Effector memory CD8-positive, alpha-beta T cell (primary cell): ENCODE data around the gene PRX.
"Not testable (repeated sequence)": the region's sequence is repeated elsewhere in the genome, so short reads cannot be mapped to it uniquely, and the experiment has no call there.

Experiments used
- ATAC-seq: fragments of 150-1000 bp; cut with Tn5 transposase; replicated peaks from 2 replicates; pipeline ENCODE4 v1.10.0; 2021; ENCODE audit warnings: mild to moderate bottlenecking, moderate library complexity
- DNase-seq, 3 experiments: peaks; one replicate each; pipeline ENCODE4 v3.0.0; 2021
- H3K27ac Mint-ChIP-seq, 2 donors: one replicate each; pipeline ENCODE4 v1.8.0; 2022; ENCODE audit warnings: mild to moderate bottlenecking in 2 of 2, mixed read lengths in 2 of 2, moderate library complexity in 2 of 2
- H3K27me3 Mint-ChIP-seq, 2 donors: one replicate each; pipeline ENCODE4 v1.8.0; 2022; ENCODE audit warnings: mixed read lengths in 2 of 2
- H3K36me3 Mint-ChIP-seq: one replicate; pipeline ENCODE4 v1.8.0; 2022; ENCODE audit warnings: mild to moderate bottlenecking, moderate library complexity, mixed read lengths; ENCODE audit not compliant: insufficient read depth
- H3K4me1 Mint-ChIP-seq, 2 donors: one replicate each; pipeline ENCODE4 v1.8.0; 2022; ENCODE audit warnings: low read depth in 2 of 2, mixed read lengths in 2 of 2
- H3K4me3 Mint-ChIP-seq, 2 donors: one replicate each; pipeline ENCODE4 v1.8.0; 2022; ENCODE audit warnings: mild to moderate bottlenecking in 2 of 2, mixed read lengths in 2 of 2, moderate library complexity in 2 of 2
- H3K9me3 Mint-ChIP-seq, 2 donors: one replicate each; pipeline ENCODE4 v1.8.0; 2022; ENCODE audit warnings: mixed read lengths in 2 of 2
- total RNA-seq, 9 experiments: gene quantifications; one replicate each; lab custom pipeline; 2026; lab: John Stamatoyannopoulos, UW

PRX gene
- 2.1 to 13.1 (median 3.1) reads per million in 9 experiments for total RNA-seq

- H3K4me3 Mint-ChIP-seq: peak within 1 kb of the TSS in 1 of 2 donors; percentile 7
- peak within 1 kb of the TSS in 1 of 2 donors; percentile 23 for H3K27ac Mint-ChIP-seq
- peaks cover 10 to 13% of the 10 kb centered on the region in 2 donors for H3K4me1 Mint-ChIP-seq
- H3K36me3 Mint-ChIP-seq: peaks cover 3% of the 10 kb centered on the region
- ATAC-seq: peak; percentile 17
- H3K27me3 Mint-ChIP-seq: peaks cover 0 to 12% of the 10 kb centered on the region in 2 donors
- no peak for DNase-seq
- no peaks in the 10 kb centered on the region for H3K9me3 Mint-ChIP-seq
Observed at GRCh38 chr19:40413291-40413845, at the start of gene PRX. Gene PRX (minus strand): TSS chr19:40413378. CDS start chr19:40407932, 5,446 bp downstream.

DNA sequence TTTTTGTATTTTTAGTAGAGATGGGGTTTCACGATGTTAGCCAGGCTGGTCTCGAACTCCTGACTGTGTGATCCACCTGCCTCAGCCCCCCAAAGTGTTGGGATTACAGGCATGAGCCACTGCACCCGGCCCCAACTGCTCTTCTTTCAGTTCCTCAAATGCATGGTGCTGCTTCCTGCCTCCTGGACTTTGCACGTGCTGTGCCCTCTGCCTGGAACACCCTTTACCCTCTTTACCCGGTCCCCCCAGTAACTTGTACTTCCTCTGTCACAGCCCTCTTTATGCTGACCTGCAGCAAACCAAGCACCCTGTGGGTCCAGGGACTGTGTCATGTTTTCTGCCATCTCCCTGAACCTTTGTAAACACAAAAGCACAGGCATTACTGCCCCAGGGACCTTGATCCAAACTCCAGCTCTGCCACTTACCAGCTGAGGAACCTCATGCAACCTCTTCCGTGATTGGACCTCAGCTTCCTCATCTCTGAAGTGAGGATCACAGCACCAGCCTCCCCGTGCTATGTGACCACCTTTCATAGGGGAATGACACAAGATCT lies 48.6 kb upstream of the PRX start:
- no peaks in the 10 kb centered on the region for H3K9me3 Mint-ChIP-seq
- DNase-seq (no peak), ATAC-seq (no peak)
- no peak overlapping the region for H3K27ac Mint-ChIP-seq
- H3K27me3 Mint-ChIP-seq: peaks cover 6 to 8% of the 10 kb centered on the region in 2 donors
- no peak overlapping the region for H3K4me3 Mint-ChIP-seq
- H3K4me1 Mint-ChIP-seq: peaks cover 20 to 23% of the 10 kb centered on the region in 2 donors
- H3K36me3 Mint-ChIP-seq: peaks cover 26% of the 10 kb centered on the region

DNA sequence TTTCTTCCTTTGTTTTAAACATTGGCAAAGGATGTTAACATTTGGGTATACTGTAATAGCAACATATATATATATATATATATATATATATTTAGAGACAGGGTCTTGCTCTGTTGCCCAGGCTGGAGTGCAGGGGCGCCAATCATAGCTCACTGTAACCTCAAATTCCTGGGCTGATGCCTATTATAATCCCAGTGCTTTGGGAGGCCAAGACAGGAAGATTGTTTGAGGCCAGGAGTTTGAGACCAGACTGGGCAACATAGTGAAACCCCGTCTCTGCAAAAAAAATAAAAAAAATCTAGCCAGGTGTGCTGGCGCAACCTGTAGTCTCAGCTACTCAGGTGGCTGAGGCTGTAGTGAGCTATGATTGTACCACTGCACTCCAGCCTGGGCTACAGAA lies 47.0 kb upstream of the PRX start:
- Mint-ChIP-seq H3K9me3 (no peaks in the 10 kb centered on the region), H3K27ac (no peak overlapping the region), H3K4me3 (no peak overlapping the region), H3K27me3 (no peaks in the 10 kb centered on the region), H3K4me1 (peaks cover 9 to 10% of the 10 kb centered on the region in 2 donors), H3K36me3 (peaks cover 10% of the 10 kb centered on the region)
- DNase-seq (no peak), ATAC-seq (no peak)

- DNase-seq: no peak
Observed at GRCh38 chr19:40458597-40458974, 45.4 kb upstream of the PRX start.

DNA sequence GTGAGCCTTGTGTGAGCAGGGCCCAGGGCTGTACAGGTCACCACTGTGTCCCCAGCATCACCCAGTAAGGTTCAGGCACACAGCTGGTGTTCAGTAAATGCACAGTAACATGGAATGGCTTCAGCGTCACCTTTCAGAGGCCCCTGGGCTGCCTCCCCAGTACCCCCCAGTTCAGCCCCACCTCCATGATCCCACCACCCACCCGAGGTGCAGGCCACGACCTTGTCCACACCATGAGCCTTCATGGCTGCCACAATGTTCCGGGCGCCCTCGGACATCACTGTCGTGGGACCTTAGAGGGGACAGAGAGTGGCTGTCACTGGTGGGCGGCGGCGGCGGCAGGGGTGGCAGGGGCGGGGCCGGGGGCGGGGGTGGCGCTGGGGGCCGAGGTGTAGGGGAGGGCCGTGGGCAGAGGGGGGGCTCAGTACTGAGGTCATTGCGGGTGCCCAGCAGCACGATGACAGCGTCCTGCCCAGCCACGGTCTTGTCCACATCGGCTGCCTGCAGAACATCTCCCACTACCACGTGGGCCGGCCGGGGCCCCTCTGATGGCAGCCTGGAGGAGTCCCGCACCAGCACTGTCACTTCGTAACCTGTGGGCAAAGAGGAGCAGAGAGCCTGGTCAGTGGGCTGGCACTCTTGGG lies 44.9 kb upstream of the PRX start:
- Mint-ChIP-seq H3K27ac (no peak overlapping the region), H3K9me3 (no peaks in the 10 kb centered on the region), H3K4me1 (peaks cover 2 to 5% of the 10 kb centered on the region in 2 donors), H3K36me3 (peaks cover 3% of the 10 kb centered on the region), H3K4me3 (no peak overlapping the region), H3K27me3 (no peaks in the 10 kb centered on the region)
- no peak for DNase-seq
- no peak for ATAC-seq

More at GRCh38 chr19:40458597-40458974, 45.4 kb upstream of the PRX start:
- no peak overlapping the region for H3K4me3 Mint-ChIP-seq
- peaks cover 2 to 5% of the 10 kb centered on the region in 2 donors for H3K4me1 Mint-ChIP-seq
- H3K36me3 Mint-ChIP-seq: peaks cover 3% of the 10 kb centered on the region
- no peaks in the 10 kb centered on the region for H3K9me3 Mint-ChIP-seq
- no peak for ATAC-seq
- no peak overlapping the region for H3K27ac Mint-ChIP-seq
- no peaks in the 10 kb centered on the region for H3K27me3 Mint-ChIP-seq

DNA sequence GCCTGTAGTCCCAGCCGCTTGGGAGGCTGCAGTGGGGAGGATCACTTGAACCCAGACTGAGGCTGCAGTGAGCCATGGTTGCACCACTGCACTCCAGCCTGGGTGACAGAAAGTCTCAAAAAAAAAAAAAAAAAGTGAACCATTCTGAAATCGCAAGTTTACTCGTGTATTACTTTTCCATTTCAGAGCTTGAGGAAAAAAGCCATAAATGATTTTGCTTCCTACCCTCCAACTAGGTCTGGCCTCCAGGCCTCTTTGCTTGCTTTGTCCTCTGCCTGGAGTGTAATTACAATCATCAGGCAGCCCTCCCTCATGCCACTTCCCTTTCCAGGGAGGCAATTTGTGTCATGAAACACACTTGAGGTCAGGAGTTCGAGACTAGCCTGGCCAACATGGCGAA lies 43.9 kb upstream of the PRX start:
- Mint-ChIP-seq H3K27me3 (no peaks in the 10 kb centered on the region), H3K36me3 (peaks cover 3% of the 10 kb centered on the region), H3K9me3 (no peaks in the 10 kb centered on the region), H3K27ac (no peak overlapping the region), H3K4me1 (peaks cover 2 to 5% of the 10 kb centered on the region in 2 donors), H3K4me3 (no peak overlapping the region)
- ATAC-seq (no peak), DNase-seq (no peak)

DNA sequence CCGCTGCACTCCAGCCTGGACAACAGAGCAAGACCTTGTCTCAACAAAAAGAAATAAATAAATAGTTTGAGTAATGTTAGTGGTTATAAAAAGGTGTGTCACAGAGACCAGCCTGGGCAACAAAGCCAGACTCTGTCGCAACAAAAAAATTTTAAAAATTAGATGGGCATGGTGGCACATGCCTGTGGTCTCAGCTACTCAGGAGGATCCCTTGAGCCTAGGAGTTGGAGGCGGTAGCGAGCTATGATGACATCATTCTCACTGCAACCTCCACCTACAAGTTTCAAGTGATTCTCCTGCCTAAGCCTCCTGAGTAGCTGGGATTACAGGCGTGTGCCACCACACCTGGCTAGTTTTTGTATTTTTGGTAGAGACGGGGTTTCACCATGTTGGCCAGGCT lies 40.8 kb upstream of the PRX start:
- DNase-seq, H3K27ac Mint-ChIP-seq, H3K27me3 Mint-ChIP-seq, H3K4me3 Mint-ChIP-seq, H3K4me1 Mint-ChIP-seq, ATAC-seq, H3K9me3 Mint-ChIP-seq, H3K36me3 Mint-ChIP-seq: not testable (repeated sequence)

- no peak overlapping the region for H3K4me3 Mint-ChIP-seq
- peaks cover 0 to 5% of the 10 kb centered on the region in 2 donors for H3K4me1 Mint-ChIP-seq
- no peaks in the 10 kb centered on the region for H3K9me3 Mint-ChIP-seq
- H3K36me3 Mint-ChIP-seq: no peaks in the 10 kb centered on the region
- H3K27ac Mint-ChIP-seq: no peak overlapping the region
- H3K27me3 Mint-ChIP-seq: no peaks in the 10 kb centered on the region
- DNase-seq (no peak), ATAC-seq (no peak)
Observed at GRCh38 chr19:40453151-40453735, 40.1 kb upstream of the PRX start.

GRCh38 chr19:40452016-40452415 lies 38.8 kb upstream of the PRX start:
- H3K27ac Mint-ChIP-seq: no peak overlapping the region
- H3K4me1 Mint-ChIP-seq: peaks cover 0 to 5% of the 10 kb centered on the region in 2 donors
- H3K9me3 Mint-ChIP-seq: no peaks in the 10 kb centered on the region
- H3K27me3 Mint-ChIP-seq: no peaks in the 10 kb centered on the region
- H3K36me3 Mint-ChIP-seq: no peaks in the 10 kb centered on the region
- DNase-seq (no peak), ATAC-seq (no peak)
- no peak overlapping the region for H3K4me3 Mint-ChIP-seq

DNA sequence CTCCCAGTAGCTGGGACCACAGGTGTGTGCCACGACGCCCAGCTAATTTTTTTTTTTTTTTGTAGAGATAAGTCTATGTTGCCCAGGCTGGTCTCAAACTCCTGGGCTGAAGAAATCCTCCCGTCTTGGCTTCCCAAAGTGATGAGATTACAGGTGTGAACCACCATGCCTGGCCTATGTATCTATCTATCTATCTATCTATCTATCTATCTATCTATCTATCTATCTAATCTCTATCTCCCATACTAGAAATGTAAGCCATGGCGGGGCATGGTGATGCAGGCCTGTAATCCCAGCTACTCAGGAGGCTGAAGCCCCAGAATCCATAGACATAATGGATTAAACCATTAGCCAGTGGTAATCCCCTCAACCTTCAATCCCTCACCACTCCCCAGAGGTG lies 37.5 kb upstream of the PRX start:
- Mint-ChIP-seq H3K27me3 (no peaks in the 10 kb centered on the region), H3K4me1 (peaks cover 0 to 5% of the 10 kb centered on the region in 2 donors), H3K36me3 (no peaks in the 10 kb centered on the region), H3K27ac (no peak overlapping the region), H3K4me3 (no peak overlapping the region), H3K9me3 (no peaks in the 10 kb centered on the region)
- no peak for DNase-seq
- no peak for ATAC-seq

- Mint-ChIP-seq H3K4me3 (no peak overlapping the region), H3K36me3 (peaks cover 3% of the 10 kb centered on the region), H3K4me1 (peaks cover 5 to 9% of the 10 kb centered on the region in 2 donors), H3K9me3 (no peaks in the 10 kb centered on the region), H3K27ac (no peak overlapping the region), H3K27me3 (no peaks in the 10 kb centered on the region)
- ATAC-seq (no peak), DNase-seq (no peak)
Observed at GRCh38 chr19:40449506-40449905, 36.3 kb upstream of the PRX start.

DNA sequence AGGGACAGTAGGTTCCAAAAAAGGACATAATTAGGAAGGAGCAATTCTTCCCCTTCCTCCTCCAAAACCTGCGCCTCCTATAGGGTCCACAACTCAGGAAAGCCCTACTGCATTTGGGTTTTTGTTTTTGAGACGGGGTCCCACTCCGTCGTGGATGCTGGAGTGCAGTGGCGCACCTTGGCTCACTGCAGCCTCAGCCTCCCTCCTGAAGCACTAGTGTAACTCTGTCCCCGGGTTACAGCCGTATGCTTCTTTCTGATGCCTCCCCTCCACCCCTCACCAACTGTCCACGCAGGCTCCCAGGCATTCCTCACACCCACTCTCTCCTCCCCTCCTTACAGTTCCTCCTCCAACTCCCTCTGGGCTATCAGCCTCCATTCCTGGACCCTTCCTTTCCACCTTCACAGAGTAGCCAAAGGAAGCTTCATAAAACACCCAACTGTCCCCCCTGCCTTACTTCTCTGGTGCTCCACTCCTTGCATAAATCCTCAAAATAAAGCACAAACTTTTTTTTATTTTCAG lies 33.1 kb upstream of the PRX start:
- Mint-ChIP-seq H3K9me3 (no peaks in the 10 kb centered on the region), H3K4me3 (peak overlapping the region in 1 of 2 donors; percentile 4), H3K27ac (peak overlapping the region in 1 of 2 donors; percentile 46), H3K36me3 (peaks cover 29% of the 10 kb centered on the region), H3K4me1 (peaks cover 11 to 25% of the 10 kb centered on the region in 2 donors), H3K27me3 (no peaks in the 10 kb centered on the region)
- no peak for DNase-seq
- no peak for ATAC-seq

DNA sequence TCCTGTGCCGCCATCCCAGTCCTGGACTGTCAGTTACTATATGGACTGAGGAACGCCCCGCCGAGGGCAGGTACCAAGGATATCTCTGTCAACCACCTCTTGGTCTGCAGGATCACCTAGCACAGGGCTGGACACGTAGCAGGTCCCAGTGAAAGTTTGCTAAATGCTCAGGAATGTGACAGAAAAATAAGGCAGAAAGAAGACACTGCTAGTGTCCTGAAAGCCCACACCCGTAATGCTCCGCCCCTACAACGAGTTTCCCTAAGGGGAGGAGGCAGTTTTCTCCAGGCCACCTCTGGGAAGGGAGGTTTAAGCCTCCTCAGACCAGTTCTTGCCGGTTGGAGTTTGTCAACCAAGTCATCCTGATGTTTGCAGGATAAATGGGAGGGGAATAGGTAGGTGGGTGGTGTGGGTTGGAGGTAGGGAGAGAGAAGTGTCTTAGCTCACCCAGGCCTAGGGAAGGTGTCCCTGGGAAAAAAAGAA lies 32.6 kb upstream of the PRX start:
- Mint-ChIP-seq H3K4me3 (peak overlapping the region; percentile 29 to 51), H3K36me3 (peaks cover 34% of the 10 kb centered on the region), H3K27ac (peak overlapping the region in 1 of 2 donors; percentile 93), H3K4me1 (peaks cover 11 to 25% of the 10 kb centered on the region in 2 donors), H3K27me3 (no peaks in the 10 kb centered on the region), H3K9me3 (no peaks in the 10 kb centered on the region)
- DNase-seq (no peak), ATAC-seq (no peak)
